OCI-M2 (cell line): Measurements from ENCODE around the gene CAVIN4.

ENCODE experiments used
- DNase-seq: peaks from one replicate; lab custom pipeline; 2025; ENCODE audit not compliant: unreplicated experiment; lab: John Stamatoyannopoulos, UW

Gene CAVIN4

GRCh38 chr9:100577776-100578448 is at the start of gene CAVIN4:
Gene CAVIN4 (plus strand): TSS chr9:100578079. CDS start chr9:100578144, 65 bp downstream.
- no peak for DNase-seq

- DNase-seq, result no peak
Observed at GRCh38 chr9:100534401-100534800, 43.5 kb upstream of the CAVIN4 start.

GRCh38 chr9:100540327-100540726 is 37.6 kb upstream of the CAVIN4 start:
- DNase-seq, result no peak

GRCh38 chr9:100549048-100549447 is 28.8 kb upstream of the CAVIN4 start:
- DNase-seq, result no peak

GRCh38 chr9:100554935-100555401 is 22.9 kb upstream of the CAVIN4 start:
- DNase-seq, result no peak

- DNase-seq, result no peak
Observed at GRCh38 chr9:100555471-100555870, 22.4 kb upstream of the CAVIN4 start.

GRCh38 chr9:100557053-100557452 is 20.8 kb upstream of the CAVIN4 start:
- DNase-seq, result no peak

GRCh38 chr9:100561256-100561655 is 16.6 kb upstream of the CAVIN4 start:
- DNase-seq, result no peak

GRCh38 chr9:100567856-100568255 is 10.0 kb upstream of the CAVIN4 start:
- no peak for DNase-seq

- DNase-seq, result no peak
Observed at GRCh38 chr9:100573655-100574260, 4.1 kb upstream of the CAVIN4 start.

GRCh38 chr9:100575006-100575405 is 2.9 kb upstream of the CAVIN4 start:
- DNase-seq, result no peak

- DNase-seq, result no peak
Observed at GRCh38 chr9:100575765-100576386, 2.0 kb upstream of the CAVIN4 start.

- no peak for DNase-seq
Observed at GRCh38 chr9:100578610-100579009, 731 bp downstream of the CAVIN4 start.

GRCh38 chr9:100579665-100580064 is 1.8 kb downstream of the CAVIN4 start:
- no peak for DNase-seq

GRCh38 chr9:100580257-100580656 is 2.4 kb downstream of the CAVIN4 start:
- DNase-seq, result no peak

GRCh38 chr9:100581081-100581480 is 3.2 kb downstream of the CAVIN4 start:
- no peak for DNase-seq

GRCh38 chr9:100581661-100582060 is 3.8 kb downstream of the CAVIN4 start:
- DNase-seq, result no peak

- DNase-seq, result no peak
Observed at GRCh38 chr9:100583014-100583802, 5.3 kb downstream of the CAVIN4 start.

- DNase-seq, result no peak
Observed at GRCh38 chr9:100584951-100585350, 7.1 kb downstream of the CAVIN4 start.

- DNase-seq, result no peak
Observed at GRCh38 chr9:100586093-100586492, 8.2 kb downstream of the CAVIN4 start.

GRCh38 chr9:100587375-100587774 is 9.5 kb downstream of the CAVIN4 start:
- DNase-seq, result no peak
